Activated CD8-positive, alpha-beta memory T cell treated with anti-CD3 and anti-CD28 coated beads, Interleukin-2, amount 50 U/mL, for 4 hours (primary cell): ENCODE results near the gene ZNF414.

ENCODE experiments used
- DNase-seq: peaks from one replicate; pipeline ENCODE4 v3.0.0-alpha.2; 2020

The ZNF414 gene

GRCh38 chr19:8461891-8462290, 52.1 kb downstream of the ZNF414 start:
- DNase-seq: no peak

GRCh38 chr19:8461376-8461775, 52.6 kb downstream of the ZNF414 start:
- no peak for DNase-seq

- DNase-seq: no peak
These were observed 53.3 kb downstream of the ZNF414 start for GRCh38 chr19:8460516-8461298.
